ENCODE results near the gene ZNF610. TPM values are rescaled to one million over a fixed set of nuclear protein-coding genes. Genes with fewer than 3 reads are reported as not detected.

The ZNF610 gene
- total RNA-seq, 1 experiment from 2014 or later, result 0.29 TPM

DNA sequence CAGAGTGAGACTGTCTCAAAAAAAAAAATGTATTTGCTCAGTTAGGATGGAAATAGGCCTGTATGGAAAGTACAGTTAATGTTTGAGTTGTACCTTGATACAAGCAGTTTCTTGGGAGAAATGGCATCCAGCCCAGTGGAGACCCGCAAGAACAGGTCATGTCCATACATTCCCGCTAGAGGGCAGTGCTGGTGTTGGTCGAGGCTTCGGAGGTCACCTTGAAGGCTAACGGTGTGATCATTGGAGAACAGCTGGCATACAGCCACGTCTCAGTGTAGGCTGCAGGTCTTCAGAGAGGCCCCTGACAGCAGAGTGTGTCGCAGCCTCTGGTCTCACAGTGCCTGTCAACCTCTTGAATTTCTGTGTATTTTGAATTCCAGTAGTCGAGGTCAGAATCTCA is 7.5 kb downstream of the ZNF610 start:
- TF ChIP-seq EZH2 (IDR thresholded peaks at IDR 0.05; ENCODE audit: low read length, unreplicated experiment), result no peak
- TF ChIP-seq, protein P1, sequence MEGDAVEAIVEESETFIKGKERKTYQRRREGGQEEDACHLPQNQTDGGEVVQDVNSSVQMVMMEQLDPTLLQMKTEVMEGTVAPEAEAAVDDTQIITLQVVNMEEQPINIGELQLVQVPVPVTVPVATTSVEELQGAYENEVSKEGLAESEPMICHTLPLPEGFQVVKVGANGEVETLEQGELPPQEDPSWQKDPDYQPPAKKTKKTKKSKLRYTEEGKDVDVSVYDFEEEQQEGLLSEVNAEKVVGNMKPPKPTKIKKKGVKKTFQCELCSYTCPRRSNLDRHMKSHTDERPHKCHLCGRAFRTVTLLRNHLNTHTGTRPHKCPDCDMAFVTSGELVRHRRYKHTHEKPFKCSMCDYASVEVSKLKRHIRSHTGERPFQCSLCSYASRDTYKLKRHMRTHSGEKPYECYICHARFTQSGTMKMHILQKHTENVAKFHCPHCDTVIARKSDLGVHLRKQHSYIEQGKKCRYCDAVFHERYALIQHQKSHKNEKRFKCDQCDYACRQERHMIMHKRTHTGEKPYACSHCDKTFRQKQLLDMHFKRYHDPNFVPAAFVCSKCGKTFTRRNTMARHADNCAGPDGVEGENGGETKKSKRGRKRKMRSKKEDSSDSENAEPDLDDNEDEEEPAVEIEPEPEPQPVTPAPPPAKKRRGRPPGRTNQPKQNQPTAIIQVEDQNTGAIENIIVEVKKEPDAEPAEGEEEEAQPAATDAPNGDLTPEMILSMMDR (conservative IDR thresholded peaks at IDR 0.05; ENCODE audit: low read depth, low read length), result peak; percentile 50
- H3K27ac ChIP-seq (ENCODE audit: low read length), result no peak overlapping the region
- peaks cover 30% of the 10 kb centered on the region for H3K9me3 ChIP-seq (ENCODE audit: low read length)
- no peak overlapping the region for H2AFZ ChIP-seq (ENCODE audit: low read length)
- CTCF ChIA-PET, result no interaction called here
- H3F3A ChIP-seq (ENCODE audit: low read length, unreplicated experiment), result no peaks in the 10 kb centered on the region
- H3K4me3 ChIP-seq (ENCODE audit: low read length), result no peak overlapping the region
- H3K4me1 ChIP-seq (ENCODE audit: insufficient read depth, low read length), result no peaks in the 10 kb centered on the region
- ATAC-seq (no peak), DNase-seq (peak; percentile 8)
- H3K9me2 ChIP-seq (replicated peaks; ENCODE audit: low read length), result no peaks in the 10 kb centered on the region
- POLR2A ChIA-PET (ENCODE audit: unreplicated experiment), result no interaction called here
- no peak overlapping the region for H3K4me2 ChIP-seq (ENCODE audit: low read length)
- no peaks in the 10 kb centered on the region for H4K20me1 ChIP-seq (ENCODE audit: low read length)
- peaks cover 6% of the 10 kb centered on the region; the same call in 1 of the 2 replicates for H3K36me3 ChIP-seq (ENCODE audit: low read depth, low read length)
- no peaks in the 10 kb centered on the region for H3K27me3 ChIP-seq (ENCODE audit: low read length)
- H3K9ac ChIP-seq (ENCODE audit: low read length), result no peak overlapping the region
- intact Hi-C loops (cut with micrococcal nuclease), result no loop called here
- BruUV-seq (replicated peaks), result no TSS peak
- no peaks in the 10 kb centered on the region for H3K79me2 ChIP-seq (ENCODE audit: low read length)

DNA sequence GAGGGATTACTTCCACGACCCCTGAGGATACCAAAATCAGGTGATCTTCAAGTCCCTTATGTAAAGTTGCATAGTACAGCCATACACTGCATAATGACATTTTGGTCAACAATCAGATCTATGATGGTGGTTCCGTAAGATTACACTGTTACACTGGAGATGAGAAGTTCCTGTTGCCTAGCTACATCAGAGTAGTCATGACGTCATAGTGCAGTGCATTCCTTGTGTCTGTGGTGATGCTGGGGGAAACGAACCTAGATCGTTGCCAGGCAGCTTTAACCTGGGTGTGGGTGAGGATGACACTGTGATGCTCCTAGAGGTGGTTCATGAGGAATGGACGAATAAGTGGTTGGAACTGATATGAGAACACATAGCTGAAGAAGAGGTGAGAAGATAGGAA is 9.1 kb downstream of the ZNF610 start:
- TF ChIP-seq, protein P1 (conservative IDR thresholded peaks at IDR 0.05; ENCODE audit: low read depth, low read length), result no peak
- no peak for TF ChIP-seq EZH2 (IDR thresholded peaks at IDR 0.05; ENCODE audit: low read length, unreplicated experiment)
- no peak for TF ChIP-seq EZH2phosphoT487 (IDR thresholded peaks at IDR 0.05; ENCODE audit: borderline replicate concordance, low read length)
- ATAC-seq, result no peak
- no peak overlapping the region for H3K27ac ChIP-seq (ENCODE audit: low read length)
- peaks cover 40% of the 10 kb centered on the region for H3K9me3 ChIP-seq (ENCODE audit: low read length)
- H3K79me2 ChIP-seq (ENCODE audit: low read length), result no peaks in the 10 kb centered on the region
- H3K4me2 ChIP-seq (ENCODE audit: low read length), result no peak overlapping the region
- no peaks in the 10 kb centered on the region for H4K20me1 ChIP-seq (ENCODE audit: low read length)
- no TSS peak for BruUV-seq (replicated peaks)
- intact Hi-C loops (cut with micrococcal nuclease), result no loop called here
- no peak for DNase-seq
- ChIA-PET POLR2A (ENCODE audit: unreplicated experiment) (no interaction called here), CTCF (no interaction called here)
- H3K4me1 ChIP-seq (ENCODE audit: insufficient read depth, low read length), result no peaks in the 10 kb centered on the region
- H3F3A ChIP-seq (ENCODE audit: low read length, unreplicated experiment), result no peaks in the 10 kb centered on the region
- peaks cover 10% of the 10 kb centered on the region; the same call in 1 of the 2 replicates for H3K36me3 ChIP-seq (ENCODE audit: low read depth, low read length)
- no peak overlapping the region for H3K9ac ChIP-seq (ENCODE audit: low read length)
- no peak overlapping the region for H3K4me3 ChIP-seq (ENCODE audit: low read length)
- H2AFZ ChIP-seq (ENCODE audit: low read length), result no peak overlapping the region
- no peaks in the 10 kb centered on the region for H3K9me2 ChIP-seq (replicated peaks; ENCODE audit: low read length)
- no peaks in the 10 kb centered on the region for H3K27me3 ChIP-seq (ENCODE audit: low read length)

DNA sequence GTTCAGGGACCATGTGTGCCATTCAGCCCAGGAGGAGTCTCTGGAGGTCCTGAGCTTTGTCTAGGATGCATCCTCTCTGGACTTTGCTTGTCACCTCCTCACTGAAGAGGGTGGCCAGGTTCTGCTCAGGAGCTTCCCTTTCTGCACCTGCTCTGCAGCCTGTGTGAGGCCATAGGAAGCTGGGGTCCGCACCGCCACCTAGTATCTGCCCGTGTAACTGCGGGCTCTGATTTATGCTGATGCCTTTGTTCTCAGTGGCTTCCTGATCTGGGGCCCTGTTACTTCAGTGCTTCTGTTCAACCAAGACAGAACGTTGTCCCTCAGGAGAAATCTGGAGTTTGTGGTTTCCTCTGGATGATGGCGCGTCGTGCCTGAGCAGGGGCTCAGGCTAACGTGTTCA is 15.5 kb downstream of the ZNF610 start:
- TF ChIP-seq EZH2phosphoT487 (IDR thresholded peaks at IDR 0.05; ENCODE audit: borderline replicate concordance, low read length) (no peak), EZH2 (IDR thresholded peaks at IDR 0.05; ENCODE audit: low read length, unreplicated experiment) (no peak)
- TF ChIP-seq, protein P1 (conservative IDR thresholded peaks at IDR 0.05; ENCODE audit: low read depth, low read length), result 0 out of 2 replicates have a peak, but pooled peaks have one; percentile 14
- DNase-seq, result no peak
- Histone ChIP-seq H3K79me2 (ENCODE audit: low read length) (no peaks in the 10 kb centered on the region), H3K4me2 (ENCODE audit: low read length) (no peak overlapping the region), H3K36me3 (ENCODE audit: low read depth, low read length) (0 out of 2 replicates have a peak, but pooled peaks cover 9% of the 10 kb centered on the region), H3F3A (ENCODE audit: low read length, unreplicated experiment) (no peaks in the 10 kb centered on the region), H3K4me1 (ENCODE audit: insufficient read depth, low read length) (no peaks in the 10 kb centered on the region), H3K9me2 (replicated peaks; ENCODE audit: low read length) (no peaks in the 10 kb centered on the region), H3K27ac (ENCODE audit: low read length) (no peak overlapping the region), H4K20me1 (ENCODE audit: low read length) (no peaks in the 10 kb centered on the region), H3K9me3 (ENCODE audit: low read length) (peaks cover 54% of the 10 kb centered on the region), H2AFZ (ENCODE audit: low read length) (no peak overlapping the region), H3K27me3 (ENCODE audit: low read length) (no peaks in the 10 kb centered on the region), H3K4me3 (ENCODE audit: low read length) (no peak overlapping the region), H3K9ac (ENCODE audit: low read length) (no peak overlapping the region)
- ATAC-seq, result no peak
- CTCF ChIA-PET, result no interaction called here
- intact Hi-C loops (cut with micrococcal nuclease), result no loop called here
- POLR2A ChIA-PET (ENCODE audit: unreplicated experiment), result no interaction called here
- BruUV-seq (replicated peaks), result no TSS peak
